Suprapubic skin (tissue), 4 donors: ENCODE results near the gene MARK4. TPM values are rescaled to one million over a fixed set of nuclear protein-coding genes. Genes with fewer than 3 reads are reported as not detected.
A peak's percentile ranks its signal among the peaks of the same experiment; 100 is the strongest.

Source experiments
- DNase-seq, 2 donors: peaks; one replicate each; pipeline ENCODE4 v3.0.0-alpha.2; 2019; ENCODE audit warnings: low spot score in 2 of 2
- H3K27ac ChIP-seq: fragments of 200-600 bp; sonication (generic); one replicate; pipeline ENCODE4 v1.5.1; 2019
- H3K27me3 ChIP-seq: fragments of 200-600 bp; sonication (generic); one replicate; pipeline ENCODE4 v1.5.1; 2019
- H3K36me3 ChIP-seq: fragments of 200-600 bp; sonication (generic); one replicate; pipeline ENCODE4 v1.5.1; 2019
- H3K4me1 ChIP-seq: fragments of 200-600 bp; sonication (generic); one replicate; pipeline ENCODE4 v1.5.1; 2019
- H3K4me3 ChIP-seq: fragments of 200-600 bp; sonication (generic); one replicate; pipeline ENCODE4 v1.5.1; 2019; ENCODE audit warnings: mild to moderate bottlenecking
- H3K9me3 ChIP-seq: fragments of 200-600 bp; sonication (generic); one replicate; pipeline ENCODE4 v1.5.1; 2019
- CTCF ChIP-seq, 2 donors: fragments of 200-600 bp in 1 of 2; fragments of 450-650 bp in 1 of 2; sonication (generic) in 1 of 2; IDR thresholded peaks; one replicate each; pipeline ENCODE4 v1.5.1; 2016 to 2019; ENCODE audit warnings: antibody characterized with exemption in 2 of 2, mild to moderate bottlenecking in 1 of 2, moderate library complexity in 1 of 2
- EP300 ChIP-seq: sonication (generic); formaldehyde crosslinking; IDR thresholded peaks from one replicate; pipeline ENCODE4 v1.6.1; 2017; ENCODE audit warnings: antibody characterized with exemption
- POLR2A ChIP-seq, 2 donors: fragments of 450-650 bp; IDR thresholded peaks; one replicate each; pipeline ENCODE4 v1.6.1; 2017; ENCODE audit warnings: antibody characterized with exemption in 2 of 2, mild to moderate bottlenecking in 2 of 2, moderate library complexity in 2 of 2
- POLR2AphosphoS5 ChIP-seq, 3 donors: sonication (generic); formaldehyde crosslinking; IDR thresholded peaks; one replicate each; pipeline ENCODE4 v1.6.1; 2017; ENCODE audit warnings: antibody characterized with exemption in 3 of 3
- WGBS: methylation state at CpG from one replicate; pipeline ENCODE4 v1.1.5; 2018; 5-methylcytosine and 5-hydroxymethylcytosine counted together
- total RNA-seq, 4 donors: library from RNA; depleted of rRNA; stranded (reverse); fragments of >200 nt; gene quantifications; one replicate each; pipeline ENCODE4 v1.1.0, GENCODE V29; 2016

MARK4 gene
- total RNA-seq, 4 donors from 2014 or later, result 37.4 to 56.2 (median 49.0) TPM

GRCh38 chr19:45244133-45244794 is 6.8 kb upstream of the MARK4 start:
- 72% methylated on average over 15 of the region's 15 CpGs for WGBS
- TF ChIP-seq CTCF (IDR thresholded peaks at IDR 0.05), result no peak
- TF ChIP-seq EP300, result no peak
- no peak for TF ChIP-seq POLR2A (IDR thresholded peaks at IDR 0.05)
- no peak for TF ChIP-seq POLR2AphosphoS5 (IDR thresholded peaks at IDR 0.05)
- Histone ChIP-seq H3K9me3 (no peaks in the 10 kb centered on the region), H3K36me3 (no peaks in the 10 kb centered on the region), H3K4me3 (no peak overlapping the region), H3K27ac (no peak overlapping the region), H3K4me1 (peaks cover 14% of the 10 kb centered on the region), H3K27me3 (no peaks in the 10 kb centered on the region)
- no peak for DNase-seq

DNA sequence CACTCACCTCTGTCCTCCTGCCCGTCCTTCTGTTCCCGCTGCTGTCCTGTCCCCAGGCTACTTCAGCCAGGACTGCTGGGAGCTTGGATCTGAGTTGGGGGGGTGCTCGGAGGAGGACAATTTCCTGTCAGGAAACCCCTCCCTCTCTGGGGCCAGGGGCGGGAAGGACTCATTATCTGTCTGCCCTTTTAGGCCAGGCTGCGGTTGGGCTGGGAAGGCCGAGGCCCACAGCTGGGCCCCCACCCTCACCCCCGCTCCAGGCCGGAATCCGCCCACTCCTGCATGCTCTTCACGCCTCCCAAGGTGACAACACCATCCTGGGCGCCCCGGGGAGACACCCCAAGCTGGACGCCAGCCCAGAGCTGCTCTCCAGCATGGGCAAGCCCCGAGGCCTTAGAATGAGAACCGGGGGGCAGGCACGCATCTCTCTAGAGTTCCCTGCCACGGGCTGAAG is 5.7 kb upstream of the MARK4 start, which contains the start of gene EXOC3L2:
EXOC3L2 (minus strand) TSS at position 74 of the 454 bp plus-strand sequence. CDS start 6,362 bp downstream, outside the sequence.
- Histone ChIP-seq H3K36me3 (no peaks in the 10 kb centered on the region), H3K27ac (no peak within 1 kb of the TSS), H3K4me1 (peaks cover 22% of the 10 kb centered on the region), H3K4me3 (no peak within 1 kb of the TSS), H3K27me3 (no peaks in the 10 kb centered on the region), H3K9me3 (no peaks in the 10 kb centered on the region)
- no peak for DNase-seq
- WGBS, result 65% methylated on average over 17 of the region's 17 CpGs
- TF ChIP-seq EP300, result no peak
- no peak for TF ChIP-seq CTCF (IDR thresholded peaks at IDR 0.05)
- no peak for TF ChIP-seq POLR2A (IDR thresholded peaks at IDR 0.05)
- no peak for TF ChIP-seq POLR2AphosphoS5 (IDR thresholded peaks at IDR 0.05)

DNA sequence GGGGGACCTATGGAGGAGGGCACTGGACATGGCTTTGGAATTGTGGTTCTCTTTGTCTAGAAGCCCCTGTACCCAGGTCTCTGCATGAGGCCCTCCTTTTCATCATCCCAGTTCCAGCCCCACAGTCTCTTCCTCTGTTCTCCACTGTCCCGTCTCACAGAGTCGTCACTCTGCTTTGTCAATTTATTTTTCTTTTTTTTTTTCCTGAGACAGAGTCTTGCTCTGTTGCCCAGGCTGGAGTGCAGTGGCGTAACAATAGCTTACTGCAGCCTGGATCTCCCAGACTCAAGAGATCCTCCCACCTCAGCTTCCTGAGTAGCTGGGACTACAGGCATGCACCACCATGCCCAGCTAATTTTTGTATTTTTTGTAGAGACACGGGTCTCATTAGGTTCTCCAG is 5.2 kb upstream of the MARK4 start:
- no peak for TF ChIP-seq EP300
- no peak overlapping the region for H3K27ac ChIP-seq
- WGBS, result 57% methylated on average over 4 of the region's 4 CpGs
- no peak for DNase-seq
- H3K27me3 ChIP-seq, result no peaks in the 10 kb centered on the region
- H3K9me3 ChIP-seq, result no peaks in the 10 kb centered on the region
- H3K4me3 ChIP-seq, result no peak overlapping the region
- no peaks in the 10 kb centered on the region for H3K36me3 ChIP-seq
- H3K4me1 ChIP-seq, result peaks cover 27% of the 10 kb centered on the region

DNA sequence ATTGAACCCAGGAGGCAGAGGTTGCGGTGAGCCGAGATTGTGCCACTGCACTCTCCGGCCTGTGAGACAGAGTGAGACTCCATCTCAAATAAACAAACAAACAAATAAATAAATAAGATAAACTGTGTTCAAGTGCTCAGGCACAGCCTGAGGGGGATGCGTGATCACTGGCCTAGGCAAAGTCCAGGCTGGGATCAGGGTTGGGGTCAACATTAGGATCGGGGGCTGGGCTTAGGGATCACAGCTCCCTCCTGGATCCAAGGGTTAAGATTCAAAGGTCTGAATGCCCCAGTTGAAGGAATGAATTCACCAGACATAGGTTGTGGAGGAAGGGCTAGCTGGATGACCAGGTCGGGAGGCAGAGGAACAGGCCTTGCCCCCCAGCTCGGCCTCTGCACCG is 3.9 kb upstream of the MARK4 start:
- H3K27ac ChIP-seq, result no peak overlapping the region
- DNase-seq, result no peak
- H3K4me1 ChIP-seq, result peaks cover 32% of the 10 kb centered on the region
- 99% methylated on average over 8 of the region's 8 CpGs for WGBS
- TF ChIP-seq POLR2A (IDR thresholded peaks at IDR 0.05), result no peak
- no peaks in the 10 kb centered on the region for H3K9me3 ChIP-seq
- H3K4me3 ChIP-seq, result no peak overlapping the region
- H3K36me3 ChIP-seq, result no peaks in the 10 kb centered on the region
- no peaks in the 10 kb centered on the region for H3K27me3 ChIP-seq

DNA sequence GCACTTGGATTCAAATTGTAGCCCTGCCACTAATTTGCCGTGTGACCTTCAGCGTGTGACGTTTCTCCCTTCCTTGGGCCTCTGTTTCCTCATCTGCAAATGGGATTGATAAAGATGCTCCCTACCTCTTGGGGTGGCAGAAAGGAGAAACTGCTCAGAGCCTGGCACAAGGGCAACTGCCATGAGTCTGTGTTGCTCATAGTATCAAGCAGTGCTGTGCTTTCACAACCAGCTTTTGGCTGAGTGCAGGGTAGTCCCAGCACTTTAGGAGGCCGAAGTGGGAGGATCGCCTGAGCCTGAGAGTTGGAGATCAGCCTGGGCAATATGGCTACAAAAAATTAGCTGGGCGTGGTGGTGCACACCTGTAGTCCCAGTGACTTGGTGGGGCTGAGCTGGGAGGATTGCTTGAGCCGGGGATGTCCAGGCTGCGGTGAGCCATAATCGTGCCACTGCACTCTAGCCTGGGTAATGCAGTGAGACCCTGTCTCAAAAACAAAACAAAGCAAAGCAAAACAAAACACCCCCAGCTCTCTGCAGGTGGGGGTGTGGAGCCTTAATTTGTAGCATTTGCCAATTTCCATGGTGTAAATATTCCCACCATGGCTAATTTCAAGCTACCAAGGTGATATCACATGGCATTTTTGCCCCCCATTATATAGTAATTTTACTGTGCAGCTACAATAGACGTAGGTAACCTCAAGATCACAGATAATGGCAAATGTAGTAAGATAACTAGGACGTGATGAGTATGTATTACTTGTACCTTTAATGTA is 1.6 kb upstream of the MARK4 start:
- no peak for DNase-seq
- WGBS, result 55% methylated on average over 10 of the region's 11 CpGs
- H3K9me3 ChIP-seq, result no peaks in the 10 kb centered on the region
- no peaks in the 10 kb centered on the region for H3K27me3 ChIP-seq
- no peaks in the 10 kb centered on the region for H3K36me3 ChIP-seq
- no peak overlapping the region for H3K27ac ChIP-seq
- TF ChIP-seq CTCF (IDR thresholded peaks at IDR 0.05), result no peak
- TF ChIP-seq POLR2A (IDR thresholded peaks at IDR 0.05), result no peak
- no peak for TF ChIP-seq EP300
- TF ChIP-seq POLR2AphosphoS5 (IDR thresholded peaks at IDR 0.05), result no peak
- H3K4me3 ChIP-seq, result no peak overlapping the region
- peaks cover 55% of the 10 kb centered on the region for H3K4me1 ChIP-seq

DNA sequence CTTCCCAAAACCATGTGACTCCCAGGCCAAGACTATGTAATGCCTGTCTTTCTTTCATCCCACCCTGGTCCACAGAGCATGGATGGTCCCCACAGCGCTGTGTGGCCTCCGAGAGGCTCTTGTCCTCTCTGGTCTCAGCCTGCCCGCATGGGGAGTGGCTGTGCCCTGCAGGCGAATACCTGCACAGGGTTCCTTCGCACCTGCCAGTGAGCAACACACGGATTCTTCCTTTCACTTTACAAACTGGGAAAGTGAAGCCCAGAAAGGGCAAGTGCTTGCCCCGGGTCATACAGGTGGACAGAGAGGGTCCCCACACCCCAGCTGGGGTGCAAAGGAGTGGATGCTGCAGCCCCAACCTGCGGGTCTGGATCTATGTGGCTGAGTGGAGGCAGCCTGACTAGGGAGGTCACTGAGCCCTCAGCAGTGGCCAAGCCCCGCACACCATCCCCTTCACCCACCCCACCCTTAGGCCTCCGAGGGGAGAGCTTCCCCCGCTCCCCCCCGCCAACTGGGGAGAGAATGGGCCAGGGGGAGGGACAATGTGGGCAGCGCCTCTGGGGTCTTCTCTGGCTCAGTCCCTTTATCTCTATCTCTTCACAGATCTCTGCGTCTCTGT is 747 bp upstream of the MARK4 start:
- WGBS, result 40% methylated on average over 6 of the region's 14 CpGs
- peaks cover 57% of the 10 kb centered on the region for H3K4me1 ChIP-seq
- H3K4me3 ChIP-seq, result peak overlapping the region; percentile 93

More for the DNA sequence above, 747 bp upstream of the MARK4 start:
- Histone ChIP-seq H3K27ac (peak overlapping the region; percentile 87), H3K36me3 (no peaks in the 10 kb centered on the region), H3K9me3 (no peaks in the 10 kb centered on the region), H3K27me3 (no peaks in the 10 kb centered on the region)
- DNase-seq, result no peak
- TF ChIP-seq POLR2AphosphoS5 (IDR thresholded peaks at IDR 0.05) (no peak), CTCF (IDR thresholded peaks at IDR 0.05) (no peak), EP300 (no peak), POLR2A (IDR thresholded peaks at IDR 0.05) (no peak)
